Upper lobe of left lung (tissue), 4 donors: ENCODE data around the gene DMTF1.

Experiments used
- CTCF ChIP-seq, 6 experiments: fragments of 450-650 bp in 4 of 6; fragments of 200-600 bp in 2 of 6; sonication (generic) in 2 of 6; IDR thresholded peaks; one replicate each; pipeline ENCODE4 v1.5.1; 2016 to 2019; ENCODE audit warnings: antibody characterized with exemption in 6 of 6
- EP300 ChIP-seq, 4 donors: sonication (generic); formaldehyde crosslinking; IDR thresholded peaks; one replicate each; pipeline ENCODE4 v1.5.1; 2017; ENCODE audit warnings: antibody characterized with exemption in 4 of 4, control low read depth in 2 of 4

GRCh38 chr7:87199241-87199640 lies 47.0 kb downstream of the DMTF1 start:
- TF ChIP-seq CTCF (IDR thresholded peaks at IDR 0.05) (no peak), EP300 (IDR thresholded peaks at IDR 0.05) (no peak)
